Measurements from ENCODE around the gene KRT77. TPM values are rescaled to one million over a fixed set of nuclear protein-coding genes. Genes with fewer than 3 reads are reported as not detected.

The KRT77 gene
- polyA plus RNA-seq, 1 of the 3 experiments (the other 2 are of a cell fraction), result not detected

DNA sequence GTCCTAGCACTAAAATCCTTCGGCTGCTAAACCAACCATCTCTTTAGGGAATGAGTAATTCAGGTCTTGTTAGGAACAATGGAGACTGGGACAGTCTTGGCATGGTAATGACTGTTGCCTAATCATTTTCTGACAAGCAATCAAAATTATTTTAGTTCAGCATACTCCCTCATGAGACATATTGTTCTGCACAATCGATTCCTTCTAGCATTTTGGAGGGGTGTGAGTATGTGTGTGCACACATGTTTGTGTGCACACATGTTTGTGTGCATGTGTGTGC is 21.0 kb downstream of the KRT77 start:
- H3K36me3 ChIP-seq (replicated peaks in 1 of 2; ENCODE audit: control insufficient read depth in 1 of 2, insufficient read depth in 2 of 2, low read length in 1 of 2), result no peaks in the 10 kb centered on the region
- H3K79me2 ChIP-seq (ENCODE audit: insufficient read depth), result no peaks in the 10 kb centered on the region
- no peaks in the 10 kb centered on the region for H4K20me1 ChIP-seq (ENCODE audit: insufficient read depth)
- H3K4me2 ChIP-seq, result no peak overlapping the region
- no peaks in the 10 kb centered on the region for H3K9me2 ChIP-seq
- TF ChIP-seq EP300 (IDR thresholded peaks at IDR 0.05; ENCODE audit: borderline replicate concordance in 1 of 2, low read depth in 1 of 2, low read length in 1 of 2) (no peak), USF1 (IDR thresholded peaks at IDR 0.05; ENCODE audit: borderline replicate concordance, low read depth) (no peak), YY1 (IDR thresholded peaks at IDR 0.05; ENCODE audit: low read depth) (no peak), POLR2AphosphoS5 (IDR thresholded peaks at IDR 0.05; ENCODE audit: low read depth, low read length) (no peak)
- no peaks in the 10 kb centered on the region for H3K4me1 ChIP-seq (ENCODE audit: control insufficient read depth in 1 of 2, insufficient read depth in 2 of 2, low read depth in 1 of 2, low read length in 1 of 2)
- H3F3A ChIP-seq (replicated peaks; ENCODE audit: insufficient read depth), result no peaks in the 10 kb centered on the region
- WGBS (ENCODE audit: low lambda C conversion rate), result 23% methylated on average over 2 of the region's 2 CpGs
- ChIA-PET CTCF (no interaction called here), POLR2A (no interaction called here)
- H2AFZ ChIP-seq (ENCODE audit: low read depth), result no peak overlapping the region
- H3K27me3 ChIP-seq (ENCODE audit: insufficient read depth), result peaks cover 58% of the 10 kb centered on the region
- H3K9me3 ChIP-seq, result no peaks in the 10 kb centered on the region
- no peak overlapping the region for H3K27ac ChIP-seq (ENCODE audit: low read depth in 2 of 2, low read length in 1 of 2)
- no peak for DNase-seq
- H3K9ac ChIP-seq, result no peak overlapping the region
- no peak overlapping the region for H3K4me3 ChIP-seq (ENCODE audit: low read depth in 2 of 2, low read length in 1 of 2)

DNA sequence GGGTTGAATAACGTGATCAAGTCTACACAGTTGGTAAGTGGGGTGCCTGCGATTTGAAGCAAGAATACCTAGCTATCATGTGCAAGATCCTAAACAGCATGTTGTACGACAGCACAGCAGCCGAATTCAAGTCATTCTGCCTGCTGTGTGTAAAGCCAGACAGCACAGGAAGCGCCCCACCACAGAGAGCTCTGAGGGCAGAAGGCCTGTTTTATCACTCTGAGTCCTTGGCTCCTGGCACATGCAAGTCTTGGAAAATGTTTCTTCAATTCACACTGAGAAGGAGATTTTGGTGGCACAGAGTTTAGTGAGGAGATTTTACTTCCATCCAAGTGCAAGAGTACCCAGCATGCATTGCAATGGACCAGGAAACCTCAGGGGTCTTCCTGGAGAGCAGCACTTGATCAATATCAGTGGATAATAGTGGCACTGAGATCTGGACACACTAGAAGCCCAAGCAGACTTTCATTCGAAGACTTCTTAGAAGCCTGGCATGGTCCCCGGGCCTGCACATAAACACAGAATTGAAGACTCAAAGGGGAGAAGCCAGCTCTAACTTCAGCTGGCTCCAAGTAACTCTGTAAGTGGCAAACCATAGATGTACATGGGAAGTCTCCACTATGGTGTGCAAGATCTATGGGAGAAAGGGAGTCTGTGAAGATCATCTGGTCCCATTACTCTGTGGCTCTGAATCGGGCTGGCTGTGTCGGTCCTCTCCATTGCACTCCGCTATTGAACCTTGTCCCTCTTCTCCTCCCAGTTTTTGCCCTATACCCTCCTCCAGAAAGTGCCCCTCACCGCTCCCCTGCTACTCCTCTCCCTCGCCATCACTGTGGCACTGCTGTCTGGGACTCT is 21.6 kb downstream of the KRT77 start:
- H3K4me3 ChIP-seq (ENCODE audit: low read depth in 2 of 2, low read length in 1 of 2), result no peak overlapping the region
- H4K20me1 ChIP-seq (ENCODE audit: insufficient read depth), result no peaks in the 10 kb centered on the region
- TF ChIP-seq CTCF (IDR thresholded peaks at IDR 0.05), result no peak
- TF ChIP-seq SMC3 (IDR thresholded peaks at IDR 0.05; ENCODE audit: low read depth, low read length), result no peak
- no peak for TF ChIP-seq RAD21 (IDR thresholded peaks at IDR 0.05; ENCODE audit: low read length)
- TF ChIP-seq PBX3 (IDR thresholded peaks at IDR 0.05), result no peak
- no peak for TF ChIP-seq NRF1 (IDR thresholded peaks at IDR 0.05; ENCODE audit: low read depth, low read length)
- no peak for TF ChIP-seq YY1 (IDR thresholded peaks at IDR 0.05; ENCODE audit: low read depth)
- no peak for TF ChIP-seq FOXJ3 (CRISPR knock-in tag; IDR thresholded peaks at IDR 0.05)
- no peak for TF ChIP-seq FOSL2 (IDR thresholded peaks at IDR 0.05; ENCODE audit: borderline replicate concordance, low read depth)
- TF ChIP-seq IRF3 (IDR thresholded peaks at IDR 0.05; ENCODE audit: low read depth, low read length), result no peak
- no peak for TF ChIP-seq EP300 (IDR thresholded peaks at IDR 0.05; ENCODE audit: borderline replicate concordance in 1 of 2, low read depth in 1 of 2, low read length in 1 of 2)
- TF ChIP-seq MEF2A (IDR thresholded peaks at IDR 0.05; ENCODE audit: borderline replicate concordance, low read depth), result no peak
- TF ChIP-seq MAX (IDR thresholded peaks at IDR 0.05; ENCODE audit: low read depth), result no peak
- WGBS (ENCODE audit: low lambda C conversion rate), result 17% methylated on average over 12 of the region's 12 CpGs
- POLR2A ChIA-PET, result no interaction called here
- H3K36me3 ChIP-seq (replicated peaks in 1 of 2; ENCODE audit: control insufficient read depth in 1 of 2, insufficient read depth in 2 of 2, low read length in 1 of 2), result no peaks in the 10 kb centered on the region
- no peaks in the 10 kb centered on the region for H3F3A ChIP-seq (replicated peaks; ENCODE audit: insufficient read depth)
- H3K4me1 ChIP-seq (ENCODE audit: control insufficient read depth in 1 of 2, insufficient read depth in 2 of 2, low read depth in 1 of 2, low read length in 1 of 2), result no peaks in the 10 kb centered on the region
- H3K4me2 ChIP-seq, result no peak overlapping the region
- no peaks in the 10 kb centered on the region for H3K9me2 ChIP-seq
- CTCF ChIA-PET, result interaction anchor here (1.8 kb wide), 1 partner anchor 9 kb away, joined by 4 read pairs; no protein-coding TSS in a partner anchor
- H3K79me2 ChIP-seq (ENCODE audit: insufficient read depth), result no peaks in the 10 kb centered on the region
- no peak for DNase-seq
- H2AFZ ChIP-seq (ENCODE audit: low read depth), result no peak overlapping the region
- H3K27ac ChIP-seq (ENCODE audit: low read depth in 2 of 2, low read length in 1 of 2), result no peak overlapping the region
- no peaks in the 10 kb centered on the region for H3K9me3 ChIP-seq
- peaks cover 58% of the 10 kb centered on the region for H3K27me3 ChIP-seq (ENCODE audit: insufficient read depth)
- no peak overlapping the region for H3K9ac ChIP-seq

Measured in SK-N-SH (cell line).